IMR-90 (cell line): ENCODE data around the gene ASXL1. TPM values are rescaled to one million over a fixed set of nuclear protein-coding genes. Genes with fewer than 3 reads are reported as not detected.

Experiments
- ATAC-seq: fragments of 200-7000 bp; cut with Tn5 transposase; 2 replicates; pipeline ENCODE4 v1.9.1; 2020; ENCODE audit warnings: low read depth, mild to moderate bottlenecking, moderate library complexity
- BruUV-seq: library from RNA; stranded (reverse); fragments of 400-500 nt; replicated peaks from 2 replicates; lab custom pipeline; 2021; lab: Mats Ljungman, UMichigan
- CTCF ChIA-PET: fragments of 300-600 bp; formaldehyde crosslinking; extraction: SDS; loops from one replicate; lab custom pipeline; 2021; ENCODE audit warnings: antibody characterized with exemption; lab: Yijun Ruan, JAX
- POLR2A ChIA-PET: fragments of 300-600 bp; sonication (Branson Sonifier 250); formaldehyde crosslinking; loops from one replicate; lab custom pipeline; 2022; ENCODE audit warnings: antibody characterized with exemption; ENCODE audit not compliant: unreplicated experiment; lab: Charles Lee
- DNase-seq: peaks from one replicate; pipeline ENCODE4 v3.0.0; 2013
- H2AFZ ChIP-seq: replicated peaks from 2 replicates; pipeline ENCODE3; 2013; ENCODE audit warnings: low read length, mild to moderate bottlenecking; ENCODE audit not compliant: poor library complexity
- H2AK5ac ChIP-seq: 2 replicates; pipeline ENCODE4 v1.6.1; 2013; ENCODE audit warnings: low read depth, low read length, inconsistent platforms
- H2AK9ac ChIP-seq: replicated peaks from 2 replicates; pipeline ENCODE3; 2013; ENCODE audit warnings: mild to moderate bottlenecking, low read depth, low read length, moderate library complexity; ENCODE audit not compliant: poor library complexity
- H2BK120ac ChIP-seq: 2 replicates; pipeline ENCODE4 v1.6.1; 2013; ENCODE audit warnings: low read depth, low read length, inconsistent platforms
- H2BK15ac ChIP-seq: 3 replicates; pipeline ENCODE4 v1.6.1; 2013; ENCODE audit warnings: low read depth, low read length, inconsistent platforms
- H2BK20ac ChIP-seq: 2 replicates; pipeline ENCODE4 v1.6.1; 2013; ENCODE audit warnings: low read depth, mild to moderate bottlenecking, inconsistent platforms, low read length, moderate library complexity
- H2BK5ac ChIP-seq: 2 replicates; pipeline ENCODE4 v1.6.1; 2013; ENCODE audit warnings: mild to moderate bottlenecking, low read depth, low read length, inconsistent platforms; ENCODE audit not compliant: poor library complexity, severe bottlenecking
- H3K14ac ChIP-seq: replicated peaks from 2 replicates; pipeline ENCODE4 v1.6.1; 2013; ENCODE audit warnings: low read depth, low read length, inconsistent platforms
- H3K18ac ChIP-seq: 2 replicates; pipeline ENCODE4 v1.6.1; 2013; ENCODE audit warnings: low read depth, low read length, control low read depth
- H3K23ac ChIP-seq: 2 replicates; pipeline ENCODE4 v1.6.1; 2013; ENCODE audit warnings: low read depth, low read length, inconsistent platforms
- H3K27ac ChIP-seq: 2 replicates; pipeline ENCODE4 v1.5.1; 2013; ENCODE audit warnings: mild to moderate bottlenecking, control low read depth, low read length; ENCODE audit not compliant: insufficient read depth
- H3K27me3 ChIP-seq: 2 replicates; pipeline ENCODE4 v1.6.1; 2013; ENCODE audit warnings: low read length; ENCODE audit not compliant: control insufficient read depth, insufficient read depth
- H3K36me3 ChIP-seq: 2 replicates; pipeline ENCODE4 v1.6.1; 2013; ENCODE audit warnings: low read length, mixed read lengths; ENCODE audit not compliant: control insufficient read depth, insufficient read depth
- H3K4ac ChIP-seq: 2 replicates; pipeline ENCODE4 v1.6.1; 2013; ENCODE audit warnings: low read depth, low read length, inconsistent platforms
- H3K4me1 ChIP-seq: 2 replicates; pipeline ENCODE4 v1.6.1; 2013; ENCODE audit warnings: low read length, mixed read lengths; ENCODE audit not compliant: control insufficient read depth, insufficient read depth
- H3K4me2 ChIP-seq: 2 replicates; pipeline ENCODE4 v1.6.1; 2013; ENCODE audit warnings: low read depth, mild to moderate bottlenecking, control low read depth, low read length, moderate library complexity
- H3K4me3 ChIP-seq: 2 replicates; pipeline ENCODE4 v1.5.1; 2013; ENCODE audit warnings: low read depth, mild to moderate bottlenecking, control low read depth, low read length, moderate library complexity; ENCODE audit not compliant: insufficient read depth
- H3K56ac ChIP-seq: 2 replicates; pipeline ENCODE4 v1.6.1; 2013; ENCODE audit warnings: low read length, inconsistent platforms; ENCODE audit not compliant: insufficient read depth; ENCODE audit errors: extremely low read depth
- H3K79me1 ChIP-seq, 2 experiments: 2 replicates each; pipeline ENCODE4 v1.6.1; 2013; ENCODE audit warnings: low read length in 2 of 2, inconsistent platforms in 1 of 2, low read depth in 1 of 2
- H3K9ac ChIP-seq: 2 replicates; pipeline ENCODE4 v1.6.1; 2013; ENCODE audit warnings: low read depth, low read length, control low read depth
- H3K9me1 ChIP-seq: 2 replicates; pipeline ENCODE4 v1.6.1; 2013; ENCODE audit warnings: low read length, inconsistent platforms; ENCODE audit not compliant: insufficient read depth
- H3K9me3 ChIP-seq: 2 replicates; pipeline ENCODE4 v1.6.1; 2013; ENCODE audit warnings: low read length; ENCODE audit not compliant: control insufficient read depth, insufficient read depth
- H4K20me1 ChIP-seq: 2 replicates; pipeline ENCODE4 v1.6.1; 2013; ENCODE audit warnings: low read length, inconsistent platforms; ENCODE audit not compliant: insufficient read depth
- H4K5ac ChIP-seq: 2 replicates; pipeline ENCODE4 v1.6.1; 2013; ENCODE audit warnings: mild to moderate bottlenecking, low read depth, low read length, control low read depth
- H4K8ac ChIP-seq, 2 experiments: 2 replicates each; pipeline ENCODE4 v1.6.1; 2013; ENCODE audit warnings: low read depth in 2 of 2, low read length in 2 of 2, control low read depth in 1 of 2, inconsistent platforms in 1 of 2
- H4K91ac ChIP-seq: 2 replicates; pipeline ENCODE4 v1.6.1; 2013; ENCODE audit warnings: low read depth, low read length, inconsistent platforms; ENCODE audit not compliant: insufficient read depth
- BHLHE40 ChIP-seq: fragments of 150-350 bp; IDR thresholded peaks from 2 replicates; pipeline ENCODE4 v1.6.1; 2016; ENCODE audit warnings: mild to moderate bottlenecking, low read depth, low read length
- CHD1 ChIP-seq: IDR thresholded peaks from 2 replicates; pipeline ENCODE4 v1.6.1; 2012; ENCODE audit warnings: low read depth, low read length, improper control_type of control experiment
- CTCF ChIP-seq: conservative IDR thresholded peaks from 2 replicates; pipeline ENCODE4 v1.5.1; 2012; ENCODE audit warnings: mild to moderate bottlenecking, low read depth, low read length, improper control_type of control experiment
- FOS ChIP-seq: fragments of 150-350 bp; IDR thresholded peaks from 2 replicates; pipeline ENCODE4 v1.6.1; 2016; ENCODE audit warnings: low read depth, low read length
- MAFK ChIP-seq: IDR thresholded peaks from 2 replicates; pipeline ENCODE4 v1.6.1; 2012; ENCODE audit warnings: low read depth, low read length, improper control_type of control experiment
- MAZ ChIP-seq: IDR thresholded peaks from 2 replicates; pipeline ENCODE4 v1.6.1; 2012; ENCODE audit warnings: low read depth, mild to moderate bottlenecking, low read length, improper control_type of control experiment, moderate library complexity, borderline replicate concordance
- MXI1 ChIP-seq: IDR thresholded peaks from 2 replicates; pipeline ENCODE4 v1.6.1; 2012; ENCODE audit warnings: low read depth, mild to moderate bottlenecking, low read length, moderate library complexity, borderline replicate concordance
- NFE2L2 ChIP-seq: fragments of 150-350 bp; IDR thresholded peaks from 2 replicates; pipeline ENCODE4 v1.6.1; 2016; ENCODE audit warnings: low read depth, mild to moderate bottlenecking, low read length
- POLR2A ChIP-seq: IDR thresholded peaks from 2 replicates; pipeline ENCODE4 v1.6.1; 2012; ENCODE audit warnings: mild to moderate bottlenecking, low read depth, low read length
- RFX5 ChIP-seq: IDR thresholded peaks from 2 replicates; pipeline ENCODE4 v1.8.0; 2012; ENCODE audit warnings: low read depth, mild to moderate bottlenecking, low read length, moderate library complexity
- WGBS, 2 experiments: methylation state at CpG; one replicate each; pipeline versions ENCODE4 v1.1.5 to v1.1.7; 2013; ENCODE audit warnings: missing lambda C conversion rate in 2 of 2; ENCODE audit not compliant: insufficient read length in 1 of 2; ENCODE audit errors: extremely low coverage in 2 of 2; 5-methylcytosine and 5-hydroxymethylcytosine counted together
- dilution Hi-C: fragments of 300-500 bp; cut with HindIII; formaldehyde crosslinking; loops from one replicate; pipeline ENCODE4 v1.14.3; 2018; ENCODE audit warnings: low sequenced_read_pairs; ENCODE audit not compliant: unreplicated experiment
- in situ Hi-C: fragments of 300-500 bp; cut with MboI; formaldehyde crosslinking; loops from 3 replicates; pipeline ENCODE4 v1.14.3; 2019; ENCODE audit warnings: low sequenced_read_pairs, inconsistent platforms, mixed read lengths
- intact Hi-C: fragments of 100-400 bp; cut with micrococcal nuclease; formaldehyde crosslinking; loops from 2 replicates; pipeline ENCODE4 v1.10.0; 2022
- polyA plus RNA-seq, 3 experiments: library from polyadenylated mRNA; depleted of rRNA; stranded (reverse); fragments of >200 nt; gene quantifications; 2 replicates each; pipeline ENCODE4 v1.2.3, GENCODE V29; 2012; ENCODE audit warnings: low replicate concordance in 1 of 3
- total RNA-seq: library from RNA; depleted of rRNA; stranded (reverse); fragments of >200 nt; gene quantifications from 2 replicates; pipeline ENCODE4 v1.2.3, GENCODE V29; 2012
- TF ChIP-seq, protein P1 (sequence below): fragments of 150-350 bp; IDR thresholded peaks from 2 replicates; pipeline ENCODE4 v1.6.1; 2017; ENCODE audit warnings: mild to moderate bottlenecking, antibody characterized with exemption, low read length, low read depth

Gene ASXL1
- total and polyA plus RNA-seq, 2 of the 4 experiments (the other 2 are of a cell fraction), result 29.9 to 37.1 TPM

DNA sequence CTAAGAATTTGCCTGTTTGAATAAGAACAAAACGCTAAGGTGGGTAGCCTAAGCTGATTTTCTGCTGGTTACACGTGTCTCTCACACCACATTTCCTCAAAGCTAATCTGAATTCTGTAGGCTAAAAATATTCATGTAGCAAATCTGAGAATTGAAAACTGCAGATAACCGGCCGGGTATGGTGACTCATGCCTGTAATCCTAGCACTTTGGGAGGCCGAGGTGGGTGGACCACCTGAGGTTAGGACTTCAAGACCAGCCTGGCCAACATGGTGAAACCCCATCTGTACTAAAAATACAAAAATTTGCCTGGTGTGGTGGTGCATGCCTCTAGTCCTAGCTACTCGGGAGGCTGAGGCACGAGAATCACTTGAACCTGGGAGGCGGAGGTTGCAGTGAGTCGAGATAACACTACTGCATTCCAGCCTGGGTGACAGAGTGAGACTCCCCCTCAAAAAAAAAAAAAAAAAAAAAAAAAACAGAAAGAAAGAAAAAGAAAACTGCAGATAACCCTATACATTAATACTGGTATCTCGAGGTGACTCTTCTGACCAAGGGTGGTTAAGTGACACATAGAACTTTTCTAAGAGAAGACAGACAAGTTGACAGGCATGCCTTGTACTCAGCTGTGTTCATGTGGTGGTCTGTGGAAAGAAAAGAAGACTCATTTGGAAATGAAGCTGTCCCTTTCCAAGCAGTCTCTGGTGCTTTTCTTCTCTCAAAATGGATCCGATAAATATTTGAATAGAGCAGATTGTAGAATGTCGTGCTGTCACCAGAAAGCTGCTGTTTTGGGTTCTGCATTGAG lies 24.7 kb upstream of the ASXL1 start (continued):
- TF ChIP-seq MAFK, result no peak

GRCh38 chr20:32333988-32334885 lies 23.9 kb upstream of the ASXL1 start:
- WGBS, 2 experiments, result 82% methylated on average over 2 of the region's 13 CpGs; no CpG with 5 or more reads in 1 of the 2 experiments
- Histone ChIP-seq H2BK120ac (no peak overlapping the region), H2BK5ac (no peak overlapping the region), H2AFZ (no peak overlapping the region), H3K36me3 (peaks cover 17% of the 10 kb centered on the region), H3K27me3 (no peaks in the 10 kb centered on the region), H2AK5ac (no peak overlapping the region), H2AK9ac (no peak overlapping the region), H2BK20ac (no peak overlapping the region), H3K18ac (no peak overlapping the region), H4K91ac (no peak overlapping the region), H3K9me1 (peaks cover 11% of the 10 kb centered on the region), H3K14ac (no peak overlapping the region), H4K5ac (no peak overlapping the region), H3K4me1 (peaks cover 4% of the 10 kb centered on the region), H3K27ac (no peak overlapping the region), H2BK15ac (no peak overlapping the region), H3K4ac (peak overlapping the region; percentile 32; the same call in 1 of the 2 replicates), H3K79me1 (peaks cover 0 to 5% of the 10 kb centered on the region in 2 experiments; a peak in 2 of 4 replicates), H3K4me2 (no peak overlapping the region), H4K8ac (no peak overlapping the region), H3K23ac (no peak overlapping the region), H4K20me1 (no peaks in the 10 kb centered on the region), H3K9me3 (no peaks in the 10 kb centered on the region), H3K9ac (no peak overlapping the region), H3K4me3 (no peak overlapping the region), H3K56ac (no peak overlapping the region)
- BruUV-seq, result no TSS peak
- no peak for DNase-seq
- POLR2A ChIA-PET, result no interaction called here
- in situ Hi-C loops (no loop called here), dilution Hi-C loops (no loop called here), intact Hi-C loops (no loop called here)
- CTCF ChIA-PET, result no interaction called here
- no peak for ATAC-seq
- TF ChIP-seq FOS (no peak), CHD1 (no peak), RFX5 (no peak), MXI1 (no peak), CTCF (no peak), NFE2L2 (no peak), BHLHE40 (no peak), MAFK (no peak), MAZ (no peak), POLR2A (no peak)
- TF ChIP-seq, protein P1, sequence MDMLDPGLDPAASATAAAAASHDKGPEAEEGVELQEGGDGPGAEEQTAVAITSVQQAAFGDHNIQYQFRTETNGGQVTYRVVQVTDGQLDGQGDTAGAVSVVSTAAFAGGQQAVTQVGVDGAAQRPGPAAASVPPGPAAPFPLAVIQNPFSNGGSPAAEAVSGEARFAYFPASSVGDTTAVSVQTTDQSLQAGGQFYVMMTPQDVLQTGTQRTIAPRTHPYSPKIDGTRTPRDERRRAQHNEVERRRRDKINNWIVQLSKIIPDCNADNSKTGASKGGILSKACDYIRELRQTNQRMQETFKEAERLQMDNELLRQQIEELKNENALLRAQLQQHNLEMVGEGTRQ, result no peak
